ENCODE measurements around the gene SYNE1. TPM values are rescaled to one million over a fixed set of nuclear protein-coding genes. Genes with fewer than 3 reads are reported as not detected.

SYNE1 gene
- total RNA-seq, 4 donors from 2014 or later = 411 to 622 (median 490) TPM

DNA sequence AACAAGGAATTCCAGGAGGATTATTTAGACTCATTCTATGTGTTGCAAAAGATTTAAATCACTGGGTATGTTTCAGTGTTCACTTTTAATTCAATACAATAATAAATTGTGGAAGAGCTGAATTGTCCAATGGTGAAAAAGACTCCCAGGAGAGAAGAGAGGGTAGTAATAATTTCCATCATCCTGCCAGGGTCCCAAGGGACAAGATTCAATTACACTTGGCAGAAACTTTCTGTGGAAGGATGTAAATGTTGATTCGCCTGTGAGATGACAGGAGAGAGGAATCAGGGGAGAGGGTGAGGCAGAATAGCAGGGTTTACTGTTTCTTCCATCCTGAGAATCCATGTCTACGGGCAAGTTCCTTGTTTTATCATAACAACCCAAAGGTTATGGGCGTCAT lies 487.0 kb downstream of the SYNE1 start:
- WGBS, 2 donors = 81 to 84% methylated on average over 3 of the region's 3 CpGs
- TF ChIP-seq POLR2A (IDR thresholded peaks at IDR 0.05) = no peak
- TF ChIP-seq, protein P1, sequence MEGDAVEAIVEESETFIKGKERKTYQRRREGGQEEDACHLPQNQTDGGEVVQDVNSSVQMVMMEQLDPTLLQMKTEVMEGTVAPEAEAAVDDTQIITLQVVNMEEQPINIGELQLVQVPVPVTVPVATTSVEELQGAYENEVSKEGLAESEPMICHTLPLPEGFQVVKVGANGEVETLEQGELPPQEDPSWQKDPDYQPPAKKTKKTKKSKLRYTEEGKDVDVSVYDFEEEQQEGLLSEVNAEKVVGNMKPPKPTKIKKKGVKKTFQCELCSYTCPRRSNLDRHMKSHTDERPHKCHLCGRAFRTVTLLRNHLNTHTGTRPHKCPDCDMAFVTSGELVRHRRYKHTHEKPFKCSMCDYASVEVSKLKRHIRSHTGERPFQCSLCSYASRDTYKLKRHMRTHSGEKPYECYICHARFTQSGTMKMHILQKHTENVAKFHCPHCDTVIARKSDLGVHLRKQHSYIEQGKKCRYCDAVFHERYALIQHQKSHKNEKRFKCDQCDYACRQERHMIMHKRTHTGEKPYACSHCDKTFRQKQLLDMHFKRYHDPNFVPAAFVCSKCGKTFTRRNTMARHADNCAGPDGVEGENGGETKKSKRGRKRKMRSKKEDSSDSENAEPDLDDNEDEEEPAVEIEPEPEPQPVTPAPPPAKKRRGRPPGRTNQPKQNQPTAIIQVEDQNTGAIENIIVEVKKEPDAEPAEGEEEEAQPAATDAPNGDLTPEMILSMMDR (IDR thresholded peaks at IDR 0.05) = no peak
- intact Hi-C loops (cut with DNase I) = no loop called here
- H3K4me3 ChIP-seq (replicated peaks in 1 of 3) = no peak overlapping the region
- H3K4me1 ChIP-seq = no peaks in the 10 kb centered on the region
- no peak overlapping the region for H3K27ac ChIP-seq
- H3K27me3 ChIP-seq = no peaks in the 10 kb centered on the region
- peaks cover 80 to 82% of the 10 kb centered on the region in 2 donors for H3K36me3 ChIP-seq
- H3K9me3 ChIP-seq = no peaks in the 10 kb centered on the region
- no peak for DNase-seq

DNA sequence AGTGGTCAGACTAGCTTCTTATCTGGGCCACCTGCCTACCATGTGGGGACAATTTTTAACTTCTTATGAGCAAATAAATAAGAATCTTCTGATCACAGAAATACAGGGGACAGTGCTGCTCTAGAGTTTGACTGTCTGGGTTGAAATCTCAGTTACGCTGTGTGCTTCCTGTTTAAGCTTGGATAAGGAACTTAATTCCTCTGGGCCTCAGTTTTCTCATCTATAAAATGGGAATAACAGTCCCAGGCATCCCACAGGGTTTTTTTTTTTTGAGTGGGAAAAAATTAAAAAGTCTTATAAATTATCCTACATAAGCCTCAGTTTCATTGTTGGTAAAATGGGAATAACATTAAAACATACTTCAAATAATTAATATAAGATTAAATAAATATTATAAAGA lies 488.8 kb downstream of the SYNE1 start:
- intact Hi-C loops (cut with DNase I) = no loop called here
- H3K9me3 ChIP-seq = no peaks in the 10 kb centered on the region
- 96 to 100% methylated on average over 1 of the region's 1 CpG for WGBS, 2 donors
- H3K4me1 ChIP-seq = no peaks in the 10 kb centered on the region
- peaks cover 69 to 76% of the 10 kb centered on the region in 2 donors for H3K36me3 ChIP-seq
- no peak overlapping the region for H3K27ac ChIP-seq
- TF ChIP-seq, protein P1 (IDR thresholded peaks at IDR 0.05) = no peak
- TF ChIP-seq POLR2A (IDR thresholded peaks at IDR 0.05) = no peak
- H3K27me3 ChIP-seq = no peaks in the 10 kb centered on the region
- H3K4me3 ChIP-seq (replicated peaks in 1 of 3) = no peak overlapping the region
- no peak for DNase-seq

DNA sequence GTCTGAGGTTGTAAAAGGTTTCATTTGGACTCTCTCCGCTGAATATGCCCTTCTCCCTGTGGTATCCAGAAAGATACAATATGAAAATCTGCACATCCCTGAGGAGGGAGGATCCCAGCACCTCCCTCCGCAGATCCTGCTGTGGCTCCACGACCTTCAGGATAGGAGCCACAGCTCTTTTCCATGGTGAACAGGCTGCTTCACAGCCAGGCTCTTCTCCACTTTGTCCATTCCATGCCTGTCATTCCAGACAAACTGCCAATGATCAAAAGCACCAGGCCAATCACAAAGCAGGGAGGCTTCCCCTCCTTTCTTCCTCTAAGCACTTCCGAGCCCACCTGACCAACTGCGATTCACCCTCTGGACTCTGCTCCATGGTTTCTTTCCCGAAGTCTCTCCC lies 489.9 kb downstream of the SYNE1 start:
- no peaks in the 10 kb centered on the region for H3K4me1 ChIP-seq
- no peaks in the 10 kb centered on the region for H3K27me3 ChIP-seq
- no peak for DNase-seq
- intact Hi-C loops (cut with DNase I) = no loop called here
- H3K9me3 ChIP-seq = no peaks in the 10 kb centered on the region
- peaks cover 66 to 73% of the 10 kb centered on the region in 2 donors for H3K36me3 ChIP-seq
- no peak for TF ChIP-seq POLR2A (IDR thresholded peaks at IDR 0.05)
- TF ChIP-seq, protein P1 (IDR thresholded peaks at IDR 0.05) = no peak
- no peak overlapping the region for H3K4me3 ChIP-seq (replicated peaks in 1 of 3)
- 95% methylated on average over 6 of the region's 6 CpGs for WGBS, 2 donors
- H3K27ac ChIP-seq = no peak overlapping the region

DNA sequence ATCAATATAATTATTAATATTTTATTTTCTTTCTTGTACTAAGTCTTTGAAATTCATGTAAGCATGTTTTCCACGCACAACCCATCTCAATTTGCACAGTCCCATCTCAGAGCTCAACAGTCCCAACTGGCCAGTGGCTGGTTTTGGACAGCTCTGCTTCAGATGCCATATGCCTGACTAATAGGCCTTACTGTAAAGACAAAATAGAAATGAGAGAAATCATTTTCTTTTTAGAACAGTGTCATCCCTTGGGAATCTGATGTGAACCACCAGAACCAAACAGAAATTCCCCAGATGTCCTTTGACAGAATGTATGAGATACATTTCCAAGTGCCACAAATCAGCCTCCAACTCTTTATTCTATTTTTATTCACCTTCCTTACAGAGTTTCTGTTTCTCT lies 490.8 kb downstream of the SYNE1 start:
- H3K4me1 ChIP-seq = no peaks in the 10 kb centered on the region
- peaks cover 61 to 72% of the 10 kb centered on the region in 2 donors for H3K36me3 ChIP-seq
- 83 to 86% methylated on average over 1 of the region's 1 CpG for WGBS, 2 donors
- H3K4me3 ChIP-seq (replicated peaks in 1 of 3) = no peak overlapping the region
- no peak overlapping the region for H3K27ac ChIP-seq
- intact Hi-C loops (cut with DNase I) = no loop called here
- no peaks in the 10 kb centered on the region for H3K27me3 ChIP-seq
- no peak for TF ChIP-seq POLR2A (IDR thresholded peaks at IDR 0.05)
- TF ChIP-seq, protein P1 (IDR thresholded peaks at IDR 0.05) = no peak
- no peaks in the 10 kb centered on the region for H3K9me3 ChIP-seq
- DNase-seq = no peak

DNA sequence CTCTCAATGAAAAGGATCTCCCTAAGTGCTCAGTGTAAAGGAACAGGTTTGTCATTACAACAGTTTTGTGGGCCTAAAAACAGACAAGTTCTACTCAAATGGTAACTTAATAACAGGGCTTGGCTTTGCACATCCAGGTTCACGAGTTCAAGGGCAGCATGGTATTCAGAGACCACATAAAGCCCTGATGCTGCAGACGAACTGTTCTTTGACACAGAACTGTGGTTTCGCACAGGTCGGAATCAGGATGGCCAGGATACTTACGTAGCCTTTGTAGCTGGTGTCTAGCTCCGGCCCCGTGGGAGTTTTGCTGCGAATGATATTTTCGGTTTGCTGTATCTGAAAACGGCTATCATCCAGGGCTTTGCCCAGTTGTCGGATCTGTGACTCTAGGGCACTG lies 493.8 kb downstream of the SYNE1 start:
- Histone ChIP-seq H3K4me3 (replicated peaks in 1 of 3) (no peak overlapping the region), H3K9me3 (no peaks in the 10 kb centered on the region), H3K36me3 (peaks cover 60 to 76% of the 10 kb centered on the region in 2 donors), H3K27me3 (no peaks in the 10 kb centered on the region), H3K27ac (no peak overlapping the region), H3K4me1 (no peaks in the 10 kb centered on the region)
- WGBS, 2 donors = 91 to 93% methylated on average over 11 of the region's 11 CpGs
- intact Hi-C loops (cut with DNase I) = no loop called here
- DNase-seq = no peak
- TF ChIP-seq POLR2A (IDR thresholded peaks at IDR 0.05) = no peak
- TF ChIP-seq, protein P1 (IDR thresholded peaks at IDR 0.05) = no peak
